Kidney capillary endothelial cell (primary cell): Measurements from ENCODE around the gene ZFYVE28.
"Not testable (repeated sequence)": the region's sequence is repeated elsewhere in the genome, so short reads cannot be mapped to it uniquely, and the experiment has no call there.

Experiments used
- DNase-seq: peaks from one replicate; pipeline ENCODE4 v3.0.0-alpha.2; 2018; ENCODE audit warnings: low spot score

Gene ZFYVE28

GRCh38 chr4:2417765-2418649, at the start of gene ZFYVE28:
Gene ZFYVE28 (minus strand): TSS chr4:2418645. CDS start chr4:2418323, 322 bp downstream.
- DNase-seq, result no peak

- DNase-seq, result not testable (repeated sequence)
Measured at GRCh38 chr4:2465544-2465943, 47.1 kb upstream of the ZFYVE28 start.

GRCh38 chr4:2465032-2465431, 46.6 kb upstream of the ZFYVE28 start:
- no peak for DNase-seq

GRCh38 chr4:2462992-2463762, 44.7 kb upstream of the ZFYVE28 start:
- no peak for DNase-seq

- DNase-seq, result no peak
Measured at GRCh38 chr4:2462218-2462991, 44.0 kb upstream of the ZFYVE28 start.

- DNase-seq, result no peak
Measured at GRCh38 chr4:2461246-2461960, 43.0 kb upstream of the ZFYVE28 start.

- DNase-seq, result no peak
Measured at GRCh38 chr4:2459589-2460349, 41.3 kb upstream of the ZFYVE28 start.

- no peak for DNase-seq
Measured at GRCh38 chr4:2458546-2459491, 40.4 kb upstream of the ZFYVE28 start.

GRCh38 chr4:2457481-2458295, 39.2 kb upstream of the ZFYVE28 start:
- DNase-seq, result no peak

- DNase-seq, result no peak
Measured at GRCh38 chr4:2451821-2452785, 33.7 kb upstream of the ZFYVE28 start.

GRCh38 chr4:2451036-2451520, 32.6 kb upstream of the ZFYVE28 start:
- no peak for DNase-seq

- no peak for DNase-seq
Measured at GRCh38 chr4:2450394-2451035, 32.1 kb upstream of the ZFYVE28 start.

GRCh38 chr4:2449511-2450392, 31.3 kb upstream of the ZFYVE28 start:
- no peak for DNase-seq

- no peak for DNase-seq
Measured at GRCh38 chr4:2449051-2449450, 30.6 kb upstream of the ZFYVE28 start.

- DNase-seq, result no peak
Measured at GRCh38 chr4:2448589-2448988, 30.1 kb upstream of the ZFYVE28 start.
